Measurements from ENCODE around the gene ABLIM1.
A peak's percentile ranks its signal among the peaks of the same experiment; 100 is the strongest.

Gene ABLIM1

GRCh38 chr10:114408968-114409444 lies 249.1 kb downstream of the ABLIM1 start:
- no peak overlapping the region for H3K27ac ChIP-seq
- TF ChIP-seq CTCF (IDR thresholded peaks at IDR 0.05) (no peak), ZFX (IDR thresholded peaks at IDR 0.05; ENCODE audit: borderline replicate concordance) (no peak)

GRCh38 chr10:114408112-114408967 lies 249.7 kb downstream of the ABLIM1 start:
- H3K27ac ChIP-seq = no peak overlapping the region

GRCh38 chr10:114406455-114406854 lies 251.6 kb downstream of the ABLIM1 start:
- TF ChIP-seq CTCF (IDR thresholded peaks at IDR 0.05) = no peak
- no peak for TF ChIP-seq ZFX (IDR thresholded peaks at IDR 0.05; ENCODE audit: borderline replicate concordance)
- no peak overlapping the region for H3K27ac ChIP-seq

More at GRCh38 chr10:114408112-114408967, 249.7 kb downstream of the ABLIM1 start:
- TF ChIP-seq ZFX (IDR thresholded peaks at IDR 0.05; ENCODE audit: borderline replicate concordance) = no peak
- no peak for TF ChIP-seq CTCF (IDR thresholded peaks at IDR 0.05)

GRCh38 chr10:114405011-114405350 lies 253.1 kb downstream of the ABLIM1 start:
- no peak overlapping the region for H3K27ac ChIP-seq
- TF ChIP-seq ZFX (IDR thresholded peaks at IDR 0.05; ENCODE audit: borderline replicate concordance) = no peak
- TF ChIP-seq CTCF (IDR thresholded peaks at IDR 0.05) = no peak

GRCh38 chr10:114404171-114405010 lies 253.7 kb downstream of the ABLIM1 start, which contains the start of gene AFAP1L2:
Gene AFAP1L2, minus strand, starts transcription at chr10:114404502. Its CDS starts 47 bp downstream, at chr10:114404455.
- H3K27ac ChIP-seq = no peak within 1 kb of the TSS

GRCh38 chr10:114403541-114404161 lies 254.4 kb downstream of the ABLIM1 start:
- TF ChIP-seq CTCF (IDR thresholded peaks at IDR 0.05) = peak; percentile 42
- TF ChIP-seq ZFX (IDR thresholded peaks at IDR 0.05; ENCODE audit: borderline replicate concordance) = no peak
- H3K27ac ChIP-seq = no peak overlapping the region

More at GRCh38 chr10:114404171-114405010, 253.7 kb downstream of the ABLIM1 start, which contains the start of gene AFAP1L2:
- TF ChIP-seq ZFX (IDR thresholded peaks at IDR 0.05; ENCODE audit: borderline replicate concordance) (no peak), CTCF (IDR thresholded peaks at IDR 0.05) (no peak)

Measured in 22Rv1 (cell line).